Activated T-cell treated with anti-CD3 and anti-CD28 coated beads for 48 hours (primary cell): Measurements from ENCODE around the gene CHMP1A.
A peak's percentile ranks its signal among the peaks of the same experiment; 100 is the strongest.

Experiments
- DNase-seq: peaks from one replicate; pipeline ENCODE4 v3.0.0-alpha.2; 2020; ENCODE audit warnings: low read depth

Gene CHMP1A

GRCh38 chr16:89602952-89603590, 54.4 kb downstream of the CHMP1A start:
- DNase-seq = no peak

- peak; percentile 58 for DNase-seq
Observed at GRCh38 chr16:89602273-89602951, 55.1 kb downstream of the CHMP1A start.

DNA sequence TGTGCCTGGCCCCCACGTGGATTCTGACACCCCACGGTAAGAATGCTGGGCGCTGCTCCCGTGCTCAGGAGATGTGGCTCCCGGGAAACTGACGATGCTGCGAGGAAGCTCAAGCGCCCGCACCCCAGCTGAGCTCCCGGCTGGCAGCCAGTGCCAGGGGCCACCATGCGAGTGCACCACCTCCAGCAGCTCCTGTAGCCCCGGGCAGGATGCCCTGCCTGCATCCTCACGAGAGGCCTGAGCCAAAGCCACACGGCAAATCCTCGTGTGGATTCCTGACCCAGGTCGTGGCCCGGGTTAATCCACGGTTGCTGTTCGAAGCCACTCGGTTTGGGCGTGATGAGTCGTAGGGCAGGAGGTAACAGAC, 55.6 kb downstream of the CHMP1A start:
- DNase-seq = no peak

DNA sequence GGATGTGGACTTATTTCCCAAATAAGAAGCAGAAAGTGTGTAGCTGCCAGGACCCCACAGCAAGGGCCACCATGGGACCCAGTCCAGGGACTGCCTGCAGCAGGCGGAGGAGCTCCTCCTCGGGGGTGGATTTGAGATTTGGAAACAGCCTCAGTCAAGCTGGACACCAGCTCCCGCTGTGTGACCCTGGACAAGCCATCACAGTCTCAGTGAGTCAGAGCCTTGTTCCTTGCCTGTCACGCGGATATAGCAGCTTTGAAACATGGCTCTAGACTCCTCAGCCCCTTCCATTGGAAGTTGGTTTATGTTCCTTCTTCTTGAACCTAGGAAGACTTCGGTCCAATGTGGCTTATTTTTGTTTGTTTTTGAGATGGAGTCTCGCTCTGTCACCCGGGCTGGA, 56.6 kb downstream of the CHMP1A start:
- no peak for DNase-seq

DNA sequence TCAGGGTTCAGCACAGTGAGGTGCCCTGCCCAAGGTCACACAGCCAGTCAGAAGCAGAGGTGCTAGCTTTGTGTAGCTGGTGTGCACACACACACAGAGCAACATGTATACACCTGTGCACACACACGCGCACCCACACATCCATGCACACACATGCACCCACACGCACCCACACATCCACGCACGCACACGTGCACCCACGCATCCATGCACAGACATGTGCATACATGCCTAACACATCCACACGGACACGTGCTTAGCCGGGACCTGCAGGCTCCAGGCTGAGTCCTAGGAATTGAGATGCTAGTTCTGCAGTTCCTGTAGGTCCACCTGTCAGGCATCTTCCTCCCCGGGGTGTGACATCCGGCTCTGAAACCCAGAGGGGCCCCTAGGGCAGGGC, 57.1 kb downstream of the CHMP1A start:
- no peak for DNase-seq

- DNase-seq = no peak
Observed at GRCh38 chr16:89599902-89600301, 57.6 kb downstream of the CHMP1A start.

- DNase-seq = no peak
Observed at GRCh38 chr16:89599451-89599858, 58.1 kb downstream of the CHMP1A start.

GRCh38 chr16:89598199-89598598, 59.3 kb downstream of the CHMP1A start:
- no peak for DNase-seq

DNA sequence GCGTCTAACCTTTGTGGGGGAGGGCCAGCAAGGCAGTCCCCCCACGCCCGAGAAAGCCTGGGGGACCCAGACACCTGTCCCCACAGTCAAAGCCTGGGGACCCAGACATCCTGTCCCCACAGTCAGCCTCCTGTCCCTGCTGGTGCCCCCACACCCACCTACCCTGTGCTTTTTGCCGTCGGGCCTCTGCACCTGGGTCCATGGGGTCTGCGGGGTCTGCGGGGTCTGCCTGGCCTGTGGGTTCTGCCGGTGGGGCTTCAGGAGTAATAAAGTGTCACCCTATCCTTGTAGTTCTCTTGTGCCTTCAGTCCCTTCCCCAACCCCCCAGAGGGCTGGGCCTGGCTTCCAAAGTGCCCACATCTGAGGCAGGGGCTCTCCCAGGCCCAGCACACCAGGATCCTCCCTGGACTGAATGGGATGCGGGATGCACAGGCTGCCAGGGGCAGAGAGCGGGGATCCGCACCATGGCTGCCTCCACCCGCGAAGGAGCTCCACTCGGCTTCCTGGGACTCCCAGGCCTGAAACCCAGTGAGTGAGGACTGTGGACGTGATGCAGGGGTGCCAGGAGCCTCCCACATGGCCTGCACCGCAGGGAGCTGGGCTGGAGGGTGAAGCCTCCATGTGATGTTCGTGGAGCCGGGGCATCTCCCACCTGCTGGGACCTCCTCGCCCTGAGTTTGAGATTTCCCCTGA, 60.4 kb downstream of the CHMP1A start:
- DNase-seq = no peak

GRCh38 chr16:89596061-89596689, 61.3 kb downstream of the CHMP1A start:
- no peak for DNase-seq

DNA sequence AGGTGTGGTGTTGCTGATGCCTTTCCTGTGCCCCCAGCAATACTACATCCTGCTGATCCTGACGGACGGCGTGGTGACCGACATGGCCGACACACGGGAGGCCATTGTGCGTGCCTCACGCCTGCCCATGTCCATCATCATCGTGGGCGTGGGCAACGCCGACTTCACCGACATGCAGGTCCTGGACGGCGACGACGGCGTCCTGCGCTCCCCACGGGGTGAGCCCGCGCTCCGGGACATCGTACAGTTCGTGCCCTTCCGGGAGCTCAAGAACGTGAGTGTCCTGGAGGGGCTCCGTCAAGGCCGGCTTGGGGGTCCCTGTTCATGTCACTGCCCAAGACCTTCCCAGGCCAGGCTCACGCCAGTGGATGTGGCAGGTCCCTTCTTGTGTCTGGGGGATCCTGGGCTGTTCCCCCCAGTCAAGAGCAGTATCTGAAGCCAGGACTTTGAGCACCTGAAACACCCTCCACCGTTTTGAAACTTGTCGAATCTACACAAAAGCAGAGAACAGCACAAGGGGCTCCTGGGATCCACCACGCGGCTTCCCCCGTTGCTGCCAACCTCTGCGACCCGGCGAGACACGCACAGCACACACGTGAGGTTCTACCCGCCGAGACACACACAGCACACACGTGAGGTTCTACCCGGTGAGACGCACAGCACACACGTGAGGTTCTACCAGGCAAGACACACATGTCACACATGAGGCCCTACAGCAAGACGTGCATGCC, 62.0 kb downstream of the CHMP1A start:
- DNase-seq = no peak
